Forelimb muscle (tissue), 1 donor: ENCODE data around the gene C17orf113. TPM values are rescaled to one million over a fixed set of nuclear protein-coding genes. Genes with fewer than 3 reads are reported as not detected.
"Not testable (repeated sequence)": the region's sequence is repeated elsewhere in the genome, so short reads cannot be mapped to it uniquely, and the experiment has no call there.

Source experiments
- DNase-seq: peaks from one replicate; pipeline ENCODE4 v3.0.0-alpha.2; 2013; ENCODE audit warnings: low read depth
- polyA plus RNA-seq: library from polyadenylated mRNA; unstranded; fragments of 120-200 nt; gene quantifications from one replicate; pipeline ENCODE4 v1.2.1, GENCODE V29; 2013; ENCODE audit not compliant: insufficient read length

Gene C17orf113
- polyA plus RNA-seq, 1 donor = 1.2 TPM

DNA sequence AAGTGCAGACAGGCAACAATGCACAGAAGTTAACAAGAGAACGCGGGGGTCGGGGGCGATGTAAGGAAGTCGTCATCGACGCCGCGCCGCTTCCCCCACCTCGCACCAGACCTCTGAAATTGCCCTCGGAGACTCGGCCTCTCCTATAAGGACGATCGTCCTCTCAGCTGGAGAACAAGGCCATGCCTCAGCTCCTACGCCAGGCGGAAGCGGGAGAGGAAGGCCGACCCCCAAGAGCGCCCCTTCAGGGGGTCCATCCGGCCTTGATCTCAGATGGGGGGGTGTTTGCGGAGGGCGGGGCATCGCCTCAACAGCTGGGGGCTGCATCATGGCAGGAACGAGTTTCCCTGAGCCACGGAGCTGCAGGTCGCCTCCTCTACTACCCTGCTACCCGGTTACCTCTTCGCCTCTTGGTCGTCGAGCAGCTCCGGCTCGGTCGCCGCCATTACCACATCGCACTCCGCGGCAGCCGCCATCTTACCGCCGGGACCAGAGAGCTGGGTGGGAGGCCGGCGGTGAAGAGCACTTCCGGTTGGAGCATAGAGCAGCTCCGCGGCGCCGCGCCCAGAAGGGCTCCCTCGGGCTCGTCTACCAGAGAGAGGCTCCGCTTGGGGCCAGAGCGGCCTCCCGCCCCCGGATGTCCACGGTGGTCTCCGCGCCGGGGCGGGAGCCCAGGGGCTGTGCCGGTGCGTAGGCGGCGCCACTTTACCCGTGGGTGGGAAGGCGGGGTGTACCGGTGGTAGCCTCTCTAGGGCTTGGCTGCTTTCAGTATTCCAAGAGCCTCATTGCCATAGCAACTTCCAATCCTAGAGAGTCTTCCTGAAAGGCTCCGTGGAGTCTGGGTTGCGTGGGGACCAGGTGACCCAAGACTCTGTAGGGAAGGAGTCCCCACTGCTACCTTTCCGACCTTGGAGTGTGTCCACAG lies 33.2 kb downstream of the C17orf113 start, which contains the start of gene DNAJC7:
DNAJC7 (minus strand) TSS at position 499 of the 925 bp plus-strand sequence; CDS start at position 476, 23 bp downstream.
- DNase-seq = peak; percentile 79

DNA sequence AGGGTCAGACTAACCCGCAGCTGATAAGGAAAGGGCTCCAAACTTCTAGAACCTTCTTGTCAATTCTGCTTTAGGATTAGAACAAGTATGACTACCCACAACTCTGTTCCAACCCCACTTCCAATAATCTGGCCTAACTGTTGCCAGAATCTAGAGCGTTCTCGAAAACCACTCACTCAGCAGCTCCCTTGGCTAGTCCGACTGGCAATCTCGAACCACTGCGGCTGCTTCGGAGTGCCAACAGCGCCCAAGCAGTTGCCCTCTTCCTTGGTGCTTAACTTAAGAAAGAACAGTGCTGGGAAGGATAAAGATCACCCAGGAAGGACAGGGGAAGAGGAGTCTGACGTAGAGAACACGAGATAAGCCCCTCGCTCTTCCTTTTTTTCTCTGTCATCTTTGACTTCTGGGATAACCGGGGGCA lies 34.0 kb downstream of the C17orf113 start:
- no peak for DNase-seq

DNA sequence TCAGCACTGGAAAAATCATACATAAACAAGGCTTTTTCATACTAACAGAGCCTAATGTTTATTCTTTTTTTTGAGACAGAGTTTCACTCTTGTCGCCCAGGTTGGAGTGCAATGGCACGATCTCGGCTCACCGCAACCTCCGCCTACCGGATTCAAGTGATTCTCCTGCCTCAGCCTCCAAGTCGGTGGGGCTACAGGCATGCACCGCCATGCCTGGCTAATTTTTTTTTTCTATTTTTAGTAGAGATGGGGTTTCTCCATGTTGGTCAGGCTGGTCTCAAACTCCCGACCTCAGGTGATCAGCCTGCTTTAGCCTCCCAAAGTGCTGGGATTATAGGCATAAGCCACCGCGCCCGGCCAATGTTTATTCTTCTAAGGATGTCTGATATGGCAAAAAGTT lies 36.7 kb downstream of the C17orf113 start:
- not testable (repeated sequence) for DNase-seq

DNA sequence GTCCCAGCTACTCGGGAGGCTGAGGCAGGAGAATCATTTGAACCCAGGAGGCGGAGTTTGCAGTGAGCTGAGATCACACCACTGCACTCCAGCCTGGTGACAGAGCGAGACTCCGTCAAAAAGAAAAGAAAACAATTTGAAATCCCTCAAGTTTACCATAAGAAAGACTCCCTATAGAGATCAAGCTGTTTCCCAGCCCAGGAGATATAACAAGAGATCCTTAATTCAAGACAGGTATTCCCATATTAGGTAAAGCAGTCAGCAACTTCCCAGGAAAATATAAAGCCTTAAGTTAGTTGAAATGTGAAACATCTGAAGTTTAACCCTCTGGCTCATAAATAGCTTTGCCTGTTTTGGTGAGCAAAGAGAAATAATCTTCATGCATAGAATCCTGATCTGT lies 38.0 kb downstream of the C17orf113 start:
- DNase-seq = not testable (repeated sequence)

DNA sequence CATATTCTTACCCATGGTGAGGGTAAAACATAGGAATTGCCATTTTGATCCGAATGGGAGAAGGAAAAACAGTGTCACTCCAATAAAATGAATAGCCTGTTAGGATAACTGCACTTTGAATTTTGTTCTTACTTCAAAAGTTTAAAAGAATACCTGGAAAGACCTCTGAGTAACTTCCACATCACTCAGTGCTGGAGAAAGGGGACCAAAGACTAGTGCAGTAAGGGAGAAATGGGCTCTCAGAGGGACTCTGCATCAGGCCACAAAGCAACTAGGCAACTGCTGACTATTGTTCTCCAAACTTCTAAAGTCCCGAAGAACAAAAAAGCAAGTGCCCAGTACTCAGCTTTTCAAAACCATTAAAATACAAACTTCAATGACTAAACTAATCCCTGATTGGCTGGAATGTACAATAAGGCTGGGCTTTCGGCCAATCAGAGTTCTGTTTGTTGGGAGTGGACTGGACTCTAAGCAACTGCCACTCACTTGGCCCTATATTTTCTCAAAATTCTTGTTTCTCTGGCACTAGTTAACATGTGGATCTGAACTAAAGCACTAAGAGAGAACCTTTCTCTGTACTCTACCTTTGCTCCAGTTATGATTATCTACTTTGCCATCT lies 39.4 kb downstream of the C17orf113 start:
- DNase-seq = no peak

DNA sequence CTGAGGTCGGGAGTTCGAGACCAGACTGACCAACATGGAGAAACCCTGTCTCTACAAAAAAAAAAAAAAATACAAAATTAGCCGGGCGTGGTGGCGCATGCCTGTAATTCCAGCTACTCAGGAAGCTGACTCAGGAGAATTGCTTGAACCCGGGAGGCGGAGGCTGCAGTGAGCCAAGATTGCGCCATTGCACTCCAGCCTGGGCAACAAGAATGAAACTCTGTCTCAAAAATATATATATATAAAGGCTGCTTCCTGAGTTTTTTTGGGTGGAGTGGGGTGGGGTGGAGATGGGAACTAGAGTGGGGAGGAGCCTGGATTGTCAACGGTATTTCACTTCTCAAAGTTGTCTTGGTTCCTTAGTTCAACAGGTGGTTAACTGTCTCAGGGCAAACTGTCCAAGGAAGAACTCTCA lies 40.1 kb downstream of the C17orf113 start:
- not testable (repeated sequence) for DNase-seq

DNA sequence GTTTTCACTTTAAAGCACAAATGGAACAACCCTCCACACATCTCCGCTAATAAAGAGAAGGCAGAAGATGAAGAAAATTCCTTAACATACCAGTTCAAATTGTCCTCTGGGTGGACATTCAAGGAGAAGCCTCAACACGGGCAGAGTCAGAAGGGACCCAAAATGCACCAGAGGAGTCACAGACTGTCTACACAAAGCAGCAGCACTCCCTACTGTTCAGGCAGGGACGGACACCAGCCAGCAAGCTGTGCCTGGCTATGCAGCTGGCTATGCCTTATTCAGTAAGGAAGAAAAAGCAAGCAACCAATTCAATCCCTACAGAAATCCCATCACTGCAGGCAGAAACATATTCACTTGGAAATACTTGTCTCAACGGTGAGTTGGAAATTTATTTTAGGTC lies 41.2 kb downstream of the C17orf113 start:
- no peak for DNase-seq

DNA sequence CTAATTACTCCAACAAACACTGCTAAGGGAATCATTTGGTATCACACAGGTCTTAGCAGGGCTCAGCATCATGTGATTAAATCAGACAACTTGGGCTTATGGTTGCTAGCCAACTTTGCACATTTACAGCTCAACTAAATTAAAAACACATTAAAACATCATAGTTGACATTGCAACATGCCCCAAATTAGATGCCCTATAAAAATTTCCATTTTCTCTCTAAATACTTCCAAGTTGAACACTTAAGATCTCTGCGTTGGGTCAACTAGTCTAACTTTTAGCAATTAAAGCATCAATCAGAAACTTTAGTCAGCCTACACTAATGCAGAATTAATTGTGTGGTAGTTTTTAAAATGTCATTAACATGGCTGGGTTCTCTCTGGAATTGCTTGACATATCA lies 45.2 kb downstream of the C17orf113 start:
- DNase-seq = no peak

DNA sequence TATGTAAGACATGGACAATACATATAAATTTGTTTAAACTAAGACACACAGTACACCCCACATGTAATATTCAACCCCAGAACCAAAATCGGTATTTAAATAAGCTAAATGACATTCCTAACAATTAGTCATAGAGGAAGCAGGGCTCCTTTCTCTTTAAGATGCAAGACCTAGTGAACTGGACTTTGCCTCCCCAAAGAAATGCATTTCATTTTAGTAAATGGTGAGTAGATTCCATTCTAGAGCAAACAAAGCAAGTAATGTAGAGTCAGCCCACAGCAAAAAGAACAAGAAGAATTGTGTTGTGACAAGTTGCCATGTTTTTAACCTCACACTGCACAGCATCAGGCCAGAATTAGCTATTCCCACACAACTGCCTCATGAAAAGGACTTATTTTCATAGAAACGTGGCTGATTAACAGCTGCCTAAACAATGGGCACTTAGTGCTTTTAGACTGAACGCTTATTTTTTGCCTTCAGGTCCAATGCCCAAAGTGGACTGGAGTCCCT lies 47.6 kb downstream of the C17orf113 start:
- DNase-seq = no peak

DNA sequence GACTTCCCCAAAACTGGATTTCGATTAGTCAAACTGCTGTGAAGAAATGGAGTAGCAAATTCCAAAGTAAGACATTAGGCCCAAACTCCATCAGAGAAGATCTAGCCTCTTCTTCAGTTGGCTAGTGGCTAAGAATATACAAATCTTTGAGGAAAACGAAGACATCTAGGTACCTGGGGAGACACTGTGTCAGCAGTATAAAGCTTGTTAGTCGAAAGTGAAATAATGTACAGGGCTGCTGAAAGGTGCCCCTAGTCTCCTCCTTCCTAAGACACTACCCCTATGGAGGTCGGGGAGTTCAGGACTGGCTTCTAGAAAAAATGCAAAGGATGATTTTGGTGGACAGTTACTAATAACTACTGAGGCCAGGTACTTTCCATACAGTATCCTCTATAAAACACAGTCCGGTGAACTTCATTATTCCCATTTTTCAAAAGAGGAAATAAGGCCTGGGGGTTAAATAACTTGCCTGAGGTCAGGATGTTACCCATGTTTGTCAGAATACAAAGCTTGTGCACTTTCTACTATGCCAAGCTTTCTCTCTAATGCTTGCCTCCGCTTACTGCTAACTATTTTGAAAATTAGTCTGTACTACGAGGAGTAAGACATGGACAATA lies 48.1 kb downstream of the C17orf113 start:
- DNase-seq = no peak

DNA sequence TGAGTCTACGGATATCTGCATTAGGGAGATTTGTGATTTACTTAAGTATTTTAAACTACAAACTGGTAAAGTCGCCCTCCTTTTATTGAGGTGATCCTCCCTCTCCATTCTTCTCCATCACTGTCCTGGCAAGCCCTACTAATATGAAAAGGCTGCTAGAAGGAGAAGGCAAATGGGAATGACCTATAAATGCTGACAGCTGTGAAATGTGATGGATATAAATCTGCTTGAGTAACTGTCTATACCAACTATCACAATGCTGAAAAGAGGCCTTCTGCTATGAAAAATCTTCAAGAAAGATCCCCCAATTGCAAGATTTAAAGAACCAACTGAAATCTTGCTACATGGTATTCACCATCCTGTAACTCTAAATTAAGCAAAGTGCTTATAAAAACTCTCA lies 48.7 kb downstream of the C17orf113 start:
- no peak for DNase-seq

DNA sequence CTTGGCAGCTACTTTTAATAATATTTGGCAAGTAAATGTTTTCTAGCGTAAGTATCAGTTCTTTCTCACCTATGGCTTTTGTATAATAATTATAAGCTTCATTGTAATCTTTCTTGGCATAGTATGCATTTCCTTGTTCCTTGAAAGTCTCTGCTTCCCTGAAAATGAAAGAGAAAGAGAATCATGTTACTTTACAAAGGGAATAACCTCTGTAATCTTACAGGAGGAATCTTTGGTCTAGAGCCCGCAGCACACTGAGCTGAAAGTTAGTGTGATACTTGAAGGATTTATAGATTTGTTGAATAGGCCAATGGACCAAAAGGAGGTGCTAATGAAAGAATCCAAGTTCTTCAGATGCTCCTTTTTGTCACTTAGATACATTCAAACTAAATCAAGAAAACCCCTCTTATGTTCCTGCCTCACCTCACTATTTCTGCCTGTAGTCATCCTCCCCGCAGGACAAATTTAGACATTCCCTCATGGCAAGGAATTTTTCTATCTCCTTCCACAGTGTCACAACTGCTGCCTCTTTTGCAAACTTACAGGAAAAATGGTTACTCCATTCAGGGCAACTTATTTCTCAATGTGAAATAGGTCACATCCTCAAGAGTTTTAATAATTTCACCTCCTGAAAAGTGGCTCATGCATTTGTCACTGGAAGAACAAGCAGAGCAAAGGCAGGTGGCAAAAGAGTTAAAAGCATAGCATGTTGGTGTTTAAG lies 49.8 kb downstream of the C17orf113 start:
- no peak for DNase-seq

DNA sequence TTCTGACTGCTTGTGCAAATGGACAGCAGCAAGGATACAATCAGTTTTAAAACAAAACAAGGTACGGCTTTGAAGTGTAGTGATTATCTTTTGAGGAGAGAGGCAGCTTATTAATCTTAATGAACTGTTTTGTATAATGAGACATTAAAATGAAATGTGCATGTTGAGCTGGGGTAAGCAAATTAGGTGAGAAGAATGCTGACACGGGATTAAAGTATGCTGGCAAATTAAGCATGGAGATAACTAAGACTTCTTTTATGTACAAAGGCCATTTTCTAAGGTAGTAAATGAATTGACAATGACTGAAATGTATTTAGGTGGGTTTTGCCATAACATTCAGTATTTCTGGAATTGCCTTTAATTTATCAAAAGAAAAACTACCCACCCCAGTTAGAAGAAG lies 51.9 kb downstream of the C17orf113 start:
- DNase-seq = no peak

DNA sequence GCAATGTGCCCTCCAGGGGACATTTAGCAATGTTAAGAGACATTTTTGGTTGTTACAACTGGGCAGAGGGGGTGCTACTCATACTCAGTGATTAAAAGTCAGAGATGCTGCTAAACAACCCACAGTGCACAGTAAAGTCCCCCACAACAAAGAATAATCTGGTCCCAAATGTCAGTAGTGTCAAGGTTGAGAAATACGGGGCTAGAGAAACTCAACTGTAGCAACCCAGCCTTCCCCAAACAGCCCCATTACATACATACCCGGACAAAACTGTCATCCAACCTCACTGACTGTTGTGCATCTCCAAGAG lies 53.6 kb downstream of the C17orf113 start:
- no peak for DNase-seq

DNA sequence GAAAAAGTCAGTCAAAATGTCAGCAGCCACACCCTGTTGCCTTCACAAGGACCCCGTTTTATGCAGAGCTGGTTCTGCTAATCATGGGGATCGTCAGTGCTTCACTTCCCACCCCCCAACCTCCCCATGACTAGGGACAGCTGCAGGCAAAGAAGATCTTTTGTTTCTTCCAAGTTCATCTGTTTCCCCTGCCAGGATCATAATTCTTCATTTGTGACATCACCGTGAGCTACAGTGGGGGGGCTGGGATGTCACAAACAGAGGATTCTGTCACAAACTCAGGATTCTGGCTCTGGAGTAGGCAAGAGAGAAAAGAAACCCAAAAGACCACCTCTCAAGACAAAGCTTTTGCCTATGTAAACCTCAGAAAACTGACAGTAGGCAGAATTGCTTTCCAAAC lies 57.8 kb downstream of the C17orf113 start:
- no peak for DNase-seq

DNA sequence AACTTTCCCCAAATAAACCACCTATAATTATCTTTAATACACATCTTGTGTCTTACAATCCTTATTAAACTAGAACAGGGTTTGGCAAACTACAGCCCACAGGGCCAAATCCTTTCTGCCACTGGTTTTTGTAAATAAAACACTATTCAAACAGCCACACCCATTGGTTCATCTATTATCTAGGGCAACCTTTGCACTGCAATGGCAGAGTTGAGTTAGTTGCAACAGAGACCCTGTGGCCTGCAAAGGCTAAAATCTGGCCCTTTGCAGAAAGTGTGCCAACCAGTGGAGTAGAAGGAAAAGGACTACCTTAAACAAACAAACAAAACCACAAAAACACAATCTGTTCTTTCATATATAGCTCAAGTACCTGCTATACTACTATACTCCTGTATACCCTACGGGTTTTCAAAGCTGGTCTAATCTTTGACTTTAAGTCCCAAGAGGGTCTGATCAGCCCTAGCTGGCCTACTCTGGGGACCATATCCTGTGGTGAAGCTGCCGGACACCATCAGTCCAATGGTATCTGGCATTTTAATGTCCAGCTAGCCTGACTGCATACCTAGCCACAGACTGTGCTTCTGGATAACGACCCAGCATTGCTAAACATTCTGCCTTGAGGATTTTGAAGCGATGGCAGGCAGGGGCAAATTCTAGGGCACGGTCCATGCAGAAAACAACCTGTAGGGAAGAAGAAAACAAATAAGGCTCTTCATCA lies 60.5 kb downstream of the C17orf113 start:
- DNase-seq = no peak

DNA sequence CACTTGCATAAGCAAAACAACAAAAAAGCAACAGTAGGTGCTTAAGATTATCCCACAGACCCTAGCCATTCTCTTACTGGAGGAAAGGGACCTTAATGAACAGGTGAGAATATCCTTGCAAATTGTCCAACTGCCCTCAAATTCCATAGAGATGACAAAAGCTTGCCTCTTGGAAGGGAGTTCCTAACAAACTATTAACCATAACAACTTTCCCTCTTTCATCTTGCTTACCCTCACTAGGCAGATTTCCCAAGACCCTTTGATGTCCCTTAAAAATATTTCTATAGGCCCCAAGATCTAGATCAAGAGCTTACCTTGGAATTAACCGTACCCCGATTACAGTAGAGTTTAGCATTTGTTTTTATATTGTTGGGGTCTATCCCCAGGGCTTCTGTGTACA lies 62.0 kb downstream of the C17orf113 start:
- no peak for DNase-seq
